GM18498 (cell line): ENCODE measurements around the gene FERD3L.

Experiments
- ATAC-seq: cut with Tn5 transposase; IDR thresholded peaks from one replicate; pipeline ENCODE4 v1.9.1; 2021; ENCODE audit warnings: mild to moderate bottlenecking, moderate library complexity; ENCODE audit not compliant: unreplicated experiment

The FERD3L gene

DNA sequence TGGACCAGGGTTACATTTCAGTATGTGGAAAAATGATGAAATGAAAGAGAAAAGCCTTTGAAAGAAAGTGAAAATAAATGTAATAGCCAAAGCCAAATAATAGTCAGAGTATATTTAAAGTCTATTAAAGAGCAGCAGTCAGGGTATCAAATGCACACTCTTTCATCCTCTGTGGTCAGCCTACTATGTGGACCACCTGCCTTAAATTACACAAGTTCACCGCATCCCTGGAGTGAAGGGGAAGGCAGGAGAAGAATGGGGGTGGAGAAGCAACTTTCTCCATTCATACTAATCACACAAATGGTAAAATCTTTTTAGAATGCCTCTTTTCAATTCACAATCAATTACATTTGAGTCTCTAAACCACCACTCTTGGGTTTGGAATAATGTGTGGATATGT is 43.7 kb downstream of the FERD3L start:
- ATAC-seq = no peak

GRCh38 chr7:19099924-19100323 is 45.3 kb downstream of the FERD3L start:
- ATAC-seq = no peak

- ATAC-seq = no peak
Observed at GRCh38 chr7:19099194-19099593, 46.0 kb downstream of the FERD3L start.

DNA sequence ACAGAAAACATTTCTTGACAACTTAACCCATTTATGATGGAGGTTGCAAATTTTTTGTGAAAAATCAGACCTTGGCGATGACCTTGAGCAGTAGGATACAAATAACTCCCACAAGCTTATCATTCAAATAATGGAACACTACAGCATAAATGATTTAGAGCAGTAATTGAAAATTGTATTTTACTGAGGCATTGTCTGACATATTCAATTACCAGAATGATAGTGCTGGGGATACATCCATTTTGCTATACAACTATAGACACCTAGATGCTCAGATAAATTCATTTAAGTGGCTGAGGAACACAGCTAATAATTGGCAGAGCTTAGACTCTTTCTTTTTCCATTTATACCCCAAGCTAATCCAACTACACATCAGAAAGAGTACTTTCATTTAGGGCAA is 46.7 kb downstream of the FERD3L start:
- no peak for ATAC-seq

- no peak for ATAC-seq
Observed at GRCh38 chr7:19097165-19098055, 47.8 kb downstream of the FERD3L start.

- ATAC-seq = no peak
Observed at GRCh38 chr7:19095353-19095860, 49.8 kb downstream of the FERD3L start.
